GM19239 (cell line): ENCODE data around the gene MTMR12.
"Not testable (repeated sequence)": the region's sequence is repeated elsewhere in the genome, so short reads cannot be mapped to it uniquely, and the experiment has no call there.

Experiments used
- DNase-seq: peaks from one replicate; pipeline ENCODE4 v3.0.0; 2011; ENCODE audit warnings: low spot score; ENCODE audit not compliant: insufficient read length
- FAIRE-seq: peaks from 2 replicates; lab custom pipeline; 2011; peaks lifted over from hg19 to GRCh38; lab: Jason Lieb, UNC

MTMR12 gene

GRCh38 chr5:32249668-32250067, 63.1 kb downstream of the MTMR12 start:
- DNase-seq (no peak), FAIRE-seq (no peak)

- no peak for FAIRE-seq
- DNase-seq: no peak
Measured at GRCh38 chr5:32245742-32246141, 67.0 kb downstream of the MTMR12 start.

GRCh38 chr5:32244017-32244416, 68.7 kb downstream of the MTMR12 start:
- FAIRE-seq: no peak

GRCh38 chr5:32241034-32241783, 71.5 kb downstream of the MTMR12 start:
- DNase-seq (no peak), FAIRE-seq (peak; percentile 58)

More at GRCh38 chr5:32244017-32244416, 68.7 kb downstream of the MTMR12 start:
- DNase-seq: no peak

- no peak for DNase-seq
- FAIRE-seq: no peak
Measured at GRCh38 chr5:32239385-32239784, 73.4 kb downstream of the MTMR12 start.

- DNase-seq (no peak), FAIRE-seq (no peak)
Measured at GRCh38 chr5:32233696-32234447, 78.9 kb downstream of the MTMR12 start.

- no peak for FAIRE-seq
- DNase-seq: no peak
Measured at GRCh38 chr5:32233220-32233695, 79.5 kb downstream of the MTMR12 start.

- FAIRE-seq: peak; percentile 90
- peak; percentile 66 for DNase-seq
Measured at GRCh38 chr5:32232441-32233219, 80.1 kb downstream of the MTMR12 start.

GRCh38 chr5:32231929-32232328, 80.8 kb downstream of the MTMR12 start:
- no peak for FAIRE-seq
- DNase-seq: no peak

GRCh38 chr5:32231241-32231640, 81.5 kb downstream of the MTMR12 start:
- no peak for FAIRE-seq

GRCh38 chr5:32230356-32231099, 82.2 kb downstream of the MTMR12 start:
- DNase-seq (no peak), FAIRE-seq (no peak)

More at GRCh38 chr5:32231241-32231640, 81.5 kb downstream of the MTMR12 start:
- DNase-seq: no peak

GRCh38 chr5:32229586-32229985, 83.2 kb downstream of the MTMR12 start:
- DNase-seq (no peak), FAIRE-seq (no peak)

GRCh38 chr5:32228816-32229215, 83.9 kb downstream of the MTMR12 start:
- DNase-seq: no peak
- FAIRE-seq: no peak

- DNase-seq: no peak
- FAIRE-seq: no peak
Measured at GRCh38 chr5:32225445-32225844, 87.3 kb downstream of the MTMR12 start.

GRCh38 chr5:32223972-32224609, 88.6 kb downstream of the MTMR12 start:
- no peak for DNase-seq
- FAIRE-seq: no peak

- no peak for DNase-seq
- no peak for FAIRE-seq
Measured at GRCh38 chr5:32222723-32223470, 89.8 kb downstream of the MTMR12 start.

GRCh38 chr5:32217886-32218396, 94.8 kb downstream of the MTMR12 start:
- DNase-seq (no peak), FAIRE-seq (peak; percentile 54)

GRCh38 chr5:32214344-32214743, 98.4 kb downstream of the MTMR12 start:
- FAIRE-seq, DNase-seq: not testable (repeated sequence)
